Mesenchymal stem cell (in vitro differentiated cells and primary cell): ENCODE results near the gene NXPH3.

ENCODE experiments used
- DNase-seq: peaks from one replicate; pipeline ENCODE4 v3.0.0-alpha.2; 2013
- H2AFZ ChIP-seq: one replicate; pipeline ENCODE4 v1.6.1; 2013; ENCODE audit warnings: low read depth, mild to moderate bottlenecking, control low read depth, inconsistent platforms, low read length, moderate library complexity
- H2AK5ac ChIP-seq: 2 replicates; pipeline ENCODE4 v1.6.1; 2013; ENCODE audit warnings: low read length, moderate library complexity, mild to moderate bottlenecking, inconsistent platforms; ENCODE audit not compliant: severe bottlenecking
- H2BK120ac ChIP-seq: one replicate; pipeline ENCODE4 v1.6.1; 2013; ENCODE audit warnings: low read depth, mild to moderate bottlenecking, inconsistent platforms, low read length, moderate library complexity
- H2BK12ac ChIP-seq, 2 experiments: one replicate each; pipeline ENCODE4 v1.6.1; 2013; ENCODE audit warnings: inconsistent platforms in 2 of 2, low read length in 2 of 2, mild to moderate bottlenecking in 2 of 2, moderate library complexity in 2 of 2, control low read depth in 1 of 2
- H2BK15ac ChIP-seq: one replicate; pipeline ENCODE4 v1.6.1; 2013; ENCODE audit warnings: mild to moderate bottlenecking, low read depth, inconsistent platforms; ENCODE audit not compliant: poor library complexity, severe bottlenecking
- H2BK5ac ChIP-seq: 2 replicates; pipeline ENCODE4 v1.6.1; 2013; ENCODE audit warnings: low read depth, mild to moderate bottlenecking, low read length, control low read depth, inconsistent platforms; ENCODE audit not compliant: poor library complexity, severe bottlenecking
- H3K14ac ChIP-seq, 2 experiments: one replicate each; pipeline ENCODE4 v1.6.1; 2013; ENCODE audit warnings: inconsistent platforms in 2 of 2, low read length in 2 of 2, control low read depth in 1 of 2, mild to moderate bottlenecking in 1 of 2, moderate library complexity in 1 of 2
- H3K18ac ChIP-seq, 2 experiments: one replicate each; pipeline ENCODE4 v1.6.1; 2013; ENCODE audit warnings: inconsistent platforms in 2 of 2, low read length in 2 of 2, control low read depth in 1 of 2, low read depth in 1 of 2, mild to moderate bottlenecking in 1 of 2
- H3K23ac ChIP-seq, 2 experiments: one replicate each; pipeline ENCODE4 v1.6.1; 2013; ENCODE audit warnings: inconsistent platforms in 2 of 2, low read length in 2 of 2, mild to moderate bottlenecking in 2 of 2, moderate library complexity in 2 of 2, control low read depth in 1 of 2
- H3K27ac ChIP-seq: 2 replicates; pipeline ENCODE4 v1.5.1; 2013; ENCODE audit warnings: mild to moderate bottlenecking, moderate library complexity, low read length, control low read depth, inconsistent platforms; ENCODE audit not compliant: poor library complexity, severe bottlenecking
- H3K27me3 ChIP-seq, 2 experiments: 2 replicates each; pipeline versions ENCODE4 v1.6.1 to v1.7.0; 2013; ENCODE audit warnings: low read length in 2 of 2, mild to moderate bottlenecking in 2 of 2, moderate library complexity in 2 of 2, control low read depth in 1 of 2, inconsistent platforms in 1 of 2; ENCODE audit not compliant: control insufficient read depth in 1 of 2, insufficient read depth in 1 of 2
- H3K36me3 ChIP-seq, 2 experiments: 2 replicates each; pipeline versions ENCODE4 v1.6.1 to v1.7.0; 2013; ENCODE audit warnings: low read length in 2 of 2, control low read depth in 1 of 2, inconsistent platforms in 1 of 2, low read depth in 1 of 2, mild to moderate bottlenecking in 1 of 2; ENCODE audit not compliant: insufficient read depth in 2 of 2, control insufficient read depth in 1 of 2
- H3K4ac ChIP-seq, 2 experiments: one replicate each; pipeline ENCODE4 v1.6.1; 2013; ENCODE audit warnings: inconsistent platforms in 2 of 2, low read length in 2 of 2, mild to moderate bottlenecking in 2 of 2, moderate library complexity in 2 of 2, control low read depth in 1 of 2, low read depth in 1 of 2
- H3K4me1 ChIP-seq: 2 replicates; pipeline ENCODE4 v1.6.1; 2013; ENCODE audit warnings: low read depth, low read length, control low read depth; ENCODE audit not compliant: control insufficient read depth, insufficient read depth
- H3K4me2 ChIP-seq: 2 replicates; pipeline ENCODE4 v1.6.1; 2013; ENCODE audit warnings: low read length, mild to moderate bottlenecking, inconsistent platforms; ENCODE audit not compliant: poor library complexity, severe bottlenecking
- H3K4me3 ChIP-seq, 2 experiments: 2 replicates each; pipeline versions ENCODE4 v1.5.1 to v1.7.0; 2013; ENCODE audit warnings: low read length in 2 of 2, mild to moderate bottlenecking in 2 of 2, control low read depth in 1 of 2, low read depth in 1 of 2; ENCODE audit not compliant: insufficient read depth in 1 of 2
- H3K79me1 ChIP-seq: replicated peaks from 2 replicates; pipeline ENCODE4 v1.6.1; 2013; ENCODE audit warnings: mild to moderate bottlenecking, control low read depth, low read length, inconsistent platforms; ENCODE audit not compliant: poor library complexity, severe bottlenecking
- H3K9ac ChIP-seq: 2 replicates; pipeline ENCODE4 v1.7.0; 2013; ENCODE audit warnings: mild to moderate bottlenecking, low read length, moderate library complexity
- H3K9me3 ChIP-seq: 2 replicates; pipeline ENCODE4 v1.7.0; 2013; ENCODE audit warnings: mild to moderate bottlenecking, low read length; ENCODE audit not compliant: control insufficient read depth
- H4K8ac ChIP-seq: one replicate; pipeline ENCODE4 v1.6.1; 2013; ENCODE audit warnings: inconsistent platforms, mild to moderate bottlenecking, low read length, moderate library complexity
- H4K91ac ChIP-seq: one replicate; pipeline ENCODE4 v1.6.1; 2013; ENCODE audit warnings: mild to moderate bottlenecking, low read length, inconsistent platforms
- WGBS: methylation state at CpG from one replicate; pipeline ENCODE4 v1.1.7; 2013; ENCODE audit warnings: mixed read lengths; 5-methylcytosine and 5-hydroxymethylcytosine counted together

The NXPH3 gene

DNA sequence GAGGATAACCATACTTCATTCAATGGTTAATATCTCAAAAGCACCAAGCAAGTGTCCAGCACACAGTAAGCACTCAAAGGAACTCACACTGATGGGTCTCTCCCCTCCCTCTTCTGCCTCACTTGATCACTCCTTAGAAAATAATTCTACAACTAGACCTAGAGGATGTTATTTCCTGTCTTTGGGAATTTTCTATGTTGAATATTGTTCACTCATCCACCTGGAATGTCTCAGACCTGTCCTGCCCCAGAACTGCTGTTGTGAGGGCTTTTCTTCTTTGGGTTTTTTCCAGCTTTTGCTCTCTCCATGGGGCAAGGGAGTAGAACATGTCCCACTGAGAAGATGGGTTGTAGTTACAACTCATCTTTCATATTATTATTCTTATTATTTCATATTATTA is 25.3 kb downstream of the NXPH3 start:
- H3K14ac ChIP-seq: no peak overlapping the region
- no peak overlapping the region for H3K18ac ChIP-seq
- no peak overlapping the region for H3K4me2 ChIP-seq
- peaks cover 33 to 89% of the 10 kb centered on the region in 2 experiments for H3K36me3 ChIP-seq
- no peak overlapping the region for H3K4ac ChIP-seq
- no peak overlapping the region for H4K8ac ChIP-seq
- no peak overlapping the region for H3K27ac ChIP-seq
- peaks cover 13% of the 10 kb centered on the region for H3K79me1 ChIP-seq
- no peak overlapping the region for H2BK15ac ChIP-seq
- no peak overlapping the region for H3K9ac ChIP-seq
- H3K9me3 ChIP-seq: no peaks in the 10 kb centered on the region
- H2BK5ac ChIP-seq: no peak overlapping the region
- H2AK5ac ChIP-seq: no peak overlapping the region
- H2BK12ac ChIP-seq: no peak overlapping the region
- no peak overlapping the region for H4K91ac ChIP-seq
- no peak overlapping the region for H3K4me3 ChIP-seq
- no peak for DNase-seq
- no peak overlapping the region for H2BK120ac ChIP-seq
- H2AFZ ChIP-seq: no peak overlapping the region
- no peak overlapping the region for H3K23ac ChIP-seq
- H3K27me3 ChIP-seq: no peaks in the 10 kb centered on the region
- H3K4me1 ChIP-seq: peaks cover 2% of the 10 kb centered on the region

DNA sequence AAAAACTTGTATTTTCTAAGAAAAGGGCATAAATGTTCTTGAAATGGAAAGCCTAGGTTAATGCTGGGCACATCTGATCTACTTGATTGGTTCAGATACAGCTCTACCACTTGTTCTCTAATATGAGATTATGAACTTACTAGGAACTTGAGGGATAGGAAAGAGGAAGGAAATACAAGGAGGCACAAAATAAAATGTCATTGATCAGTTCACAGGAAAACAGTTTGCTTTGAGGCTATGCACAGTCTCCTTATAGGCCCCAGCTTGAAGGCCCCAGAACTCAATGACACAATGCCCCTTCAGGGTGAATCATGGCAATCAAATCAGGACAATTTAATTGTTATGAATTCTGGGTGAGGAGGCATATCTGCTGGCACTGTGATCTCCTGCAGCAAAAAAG is 27.1 kb downstream of the NXPH3 start:
- Histone ChIP-seq H3K36me3 (peaks cover 34 to 84% of the 10 kb centered on the region in 2 experiments), H3K4me2 (no peak overlapping the region), H3K18ac (no peak overlapping the region), H3K9me3 (no peaks in the 10 kb centered on the region), H3K4ac (no peak overlapping the region), H2BK15ac (no peak overlapping the region), H3K9ac (peak overlapping the region; percentile 62), H3K4me3 (no peak overlapping the region), H3K14ac (no peak overlapping the region), H2AFZ (no peak overlapping the region), H3K27ac (no peak overlapping the region), H2BK5ac (no peak overlapping the region), H4K91ac (no peak overlapping the region), H3K27me3 (no peaks in the 10 kb centered on the region), H2BK120ac (no peak overlapping the region), H2AK5ac (no peak overlapping the region), H2BK12ac (no peak overlapping the region), H4K8ac (no peak overlapping the region), H3K23ac (no peak overlapping the region), H3K4me1 (peaks cover 2% of the 10 kb centered on the region), H3K79me1 (peaks cover 8% of the 10 kb centered on the region)
- DNase-seq: no peak

- Histone ChIP-seq H2BK12ac (no peak overlapping the region), H2AK5ac (no peak overlapping the region), H2BK120ac (no peak overlapping the region), H2BK5ac (no peak overlapping the region), H4K91ac (no peak overlapping the region), H3K23ac (no peak overlapping the region), H3K18ac (no peak overlapping the region), H3K4me2 (no peak overlapping the region), H3K4me1 (peaks cover 2% of the 10 kb centered on the region), H3K27ac (no peak overlapping the region), H4K8ac (no peak overlapping the region), H2AFZ (no peak overlapping the region), H3K36me3 (peaks cover 30 to 83% of the 10 kb centered on the region in 2 experiments), H2BK15ac (no peak overlapping the region), H3K9me3 (no peaks in the 10 kb centered on the region), H3K9ac (peak overlapping the region; percentile 62), H3K14ac (no peak overlapping the region), H3K27me3 (no peaks in the 10 kb centered on the region), H3K4me3 (no peak overlapping the region), H3K79me1 (peaks cover 7% of the 10 kb centered on the region), H3K4ac (no peak overlapping the region)
- 91% methylated on average over 3 of the region's 3 CpGs for WGBS
- no peak for DNase-seq
Observed at GRCh38 chr17:49603238-49603637, 27.6 kb downstream of the NXPH3 start.

- Histone ChIP-seq H3K18ac (no peak overlapping the region), H2BK120ac (no peak overlapping the region), H3K27ac (no peak overlapping the region), H2BK15ac (no peak overlapping the region), H2BK12ac (no peak overlapping the region), H2AFZ (no peak overlapping the region), H3K9ac (peak overlapping the region; percentile 62), H3K79me1 (peaks cover 7% of the 10 kb centered on the region), H3K4me2 (no peak overlapping the region), H3K36me3 (peaks cover 28 to 83% of the 10 kb centered on the region in 2 experiments), H3K9me3 (no peaks in the 10 kb centered on the region), H3K4ac (no peak overlapping the region), H3K4me3 (no peak overlapping the region), H2BK5ac (no peak overlapping the region), H3K14ac (no peak overlapping the region), H3K23ac (no peak overlapping the region), H3K27me3 (no peaks in the 10 kb centered on the region), H4K91ac (no peak overlapping the region), H2AK5ac (no peak overlapping the region), H4K8ac (no peak overlapping the region), H3K4me1 (peaks cover 2% of the 10 kb centered on the region)
- WGBS: 60% methylated on average over 1 of the region's 2 CpGs
- DNase-seq: no peak
Observed at GRCh38 chr17:49603720-49604119, 28.0 kb downstream of the NXPH3 start.
